ENCODE data around the gene HEMK1. TPM values are rescaled to one million over a fixed set of nuclear protein-coding genes. Genes with fewer than 3 reads are reported as not detected.

The HEMK1 gene
- total RNA-seq, 1 donor from 2014 or later: 28.3 TPM

DNA sequence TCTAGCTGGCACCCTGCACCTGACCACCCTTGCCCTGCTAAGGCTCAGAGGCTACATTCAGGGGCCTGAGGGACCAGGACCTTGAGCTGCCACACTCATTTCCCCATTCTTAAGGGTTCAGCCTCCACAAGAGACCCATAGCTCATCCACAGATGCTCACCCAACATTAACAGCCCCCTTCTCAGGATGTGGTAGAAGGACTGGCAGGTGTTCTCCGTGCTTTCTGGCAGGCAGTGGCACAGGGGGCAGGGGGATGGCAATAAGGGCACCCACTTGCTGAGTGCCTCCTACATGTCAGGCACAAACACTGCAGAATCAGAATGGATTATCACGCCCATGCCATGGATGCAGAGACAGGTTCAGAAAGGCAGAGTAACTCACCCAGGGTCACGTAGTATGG lies 57.1 kb downstream of the HEMK1 start:
- Histone ChIP-seq H3K9me3 (no peaks in the 10 kb centered on the region), H3K36me3 (no peaks in the 10 kb centered on the region), H3K4me3 (no peak overlapping the region), H3K4me1 (peaks cover 33% of the 10 kb centered on the region), H3K27me3 (no peaks in the 10 kb centered on the region), H3K27ac (no peak overlapping the region)
- ATAC-seq (no peak), DNase-seq (no peak)
- TF ChIP-seq, protein P1, sequence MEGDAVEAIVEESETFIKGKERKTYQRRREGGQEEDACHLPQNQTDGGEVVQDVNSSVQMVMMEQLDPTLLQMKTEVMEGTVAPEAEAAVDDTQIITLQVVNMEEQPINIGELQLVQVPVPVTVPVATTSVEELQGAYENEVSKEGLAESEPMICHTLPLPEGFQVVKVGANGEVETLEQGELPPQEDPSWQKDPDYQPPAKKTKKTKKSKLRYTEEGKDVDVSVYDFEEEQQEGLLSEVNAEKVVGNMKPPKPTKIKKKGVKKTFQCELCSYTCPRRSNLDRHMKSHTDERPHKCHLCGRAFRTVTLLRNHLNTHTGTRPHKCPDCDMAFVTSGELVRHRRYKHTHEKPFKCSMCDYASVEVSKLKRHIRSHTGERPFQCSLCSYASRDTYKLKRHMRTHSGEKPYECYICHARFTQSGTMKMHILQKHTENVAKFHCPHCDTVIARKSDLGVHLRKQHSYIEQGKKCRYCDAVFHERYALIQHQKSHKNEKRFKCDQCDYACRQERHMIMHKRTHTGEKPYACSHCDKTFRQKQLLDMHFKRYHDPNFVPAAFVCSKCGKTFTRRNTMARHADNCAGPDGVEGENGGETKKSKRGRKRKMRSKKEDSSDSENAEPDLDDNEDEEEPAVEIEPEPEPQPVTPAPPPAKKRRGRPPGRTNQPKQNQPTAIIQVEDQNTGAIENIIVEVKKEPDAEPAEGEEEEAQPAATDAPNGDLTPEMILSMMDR (IDR thresholded peaks at IDR 0.05): no peak
- intact Hi-C loops (cut with DNase I): no loop called here

DNA sequence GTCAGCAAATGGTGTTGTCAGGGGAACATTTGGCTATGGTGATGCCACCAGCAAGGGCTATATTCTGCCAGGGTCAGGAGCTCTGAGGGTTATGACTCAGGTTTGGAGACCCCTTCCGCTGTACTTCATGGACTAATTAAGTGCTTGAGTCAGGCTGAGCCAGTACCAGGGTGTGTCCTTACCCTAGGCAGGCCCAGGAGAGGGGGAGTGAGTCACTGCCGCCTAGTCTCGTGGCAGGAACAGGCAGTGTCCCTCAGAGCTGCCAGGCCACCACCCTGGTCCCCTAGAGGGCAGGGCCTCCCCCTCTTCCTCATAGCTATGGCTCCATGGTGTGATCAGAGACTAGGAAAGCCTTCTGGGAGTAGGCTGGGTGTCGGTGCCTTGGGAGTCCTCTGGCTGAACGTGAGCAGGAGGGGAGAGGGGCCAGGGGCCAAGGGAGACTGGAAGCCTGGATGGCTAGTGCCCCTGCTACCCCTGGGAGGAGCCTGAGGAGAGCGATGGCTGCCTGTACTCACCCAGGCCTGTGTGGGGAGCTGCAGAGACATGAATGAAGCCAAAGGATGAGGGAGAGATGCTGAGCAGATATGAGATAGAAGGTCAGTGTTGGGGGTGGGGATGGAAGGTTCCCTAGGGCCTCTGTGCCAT lies 58.2 kb downstream of the HEMK1 start:
- peak; percentile 86 for DNase-seq
- Histone ChIP-seq H3K27ac (no peak overlapping the region), H3K4me3 (no peak overlapping the region), H3K4me1 (peaks cover 33% of the 10 kb centered on the region), H3K36me3 (no peaks in the 10 kb centered on the region), H3K27me3 (no peaks in the 10 kb centered on the region), H3K9me3 (no peaks in the 10 kb centered on the region)
- intact Hi-C loops (cut with DNase I): no loop called here
- ATAC-seq: peak; percentile 92
- TF ChIP-seq, protein P1 (IDR thresholded peaks at IDR 0.05): no peak

DNA sequence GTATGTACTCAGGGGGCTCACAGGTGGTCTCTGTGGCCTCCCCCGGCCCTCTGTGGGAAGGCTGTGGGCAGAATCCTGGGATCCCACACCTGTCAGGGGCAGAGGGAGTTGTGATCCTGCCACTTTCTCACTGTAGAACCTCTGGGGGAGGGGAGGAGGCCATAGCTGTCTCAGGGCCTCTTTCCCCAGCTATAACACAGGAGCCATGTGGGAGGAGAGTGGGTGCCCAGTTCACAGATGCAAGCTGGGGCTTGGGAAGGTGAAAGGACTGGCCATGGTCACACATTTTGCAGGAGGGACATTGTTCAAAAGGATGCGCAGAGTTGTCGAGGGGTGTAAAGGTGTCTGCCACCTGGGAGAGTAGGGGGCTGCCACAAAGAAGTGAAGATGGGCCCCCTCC lies 59.3 kb downstream of the HEMK1 start:
- ATAC-seq (no peak), DNase-seq (no peak)
- intact Hi-C loops (cut with DNase I): no loop called here
- no peaks in the 10 kb centered on the region for H3K9me3 ChIP-seq
- peaks cover 25% of the 10 kb centered on the region for H3K4me1 ChIP-seq
- no peaks in the 10 kb centered on the region for H3K36me3 ChIP-seq
- no peaks in the 10 kb centered on the region for H3K27me3 ChIP-seq
- no peak overlapping the region for H3K4me3 ChIP-seq
- H3K27ac ChIP-seq: no peak overlapping the region
- TF ChIP-seq, protein P1 (IDR thresholded peaks at IDR 0.05): no peak

DNA sequence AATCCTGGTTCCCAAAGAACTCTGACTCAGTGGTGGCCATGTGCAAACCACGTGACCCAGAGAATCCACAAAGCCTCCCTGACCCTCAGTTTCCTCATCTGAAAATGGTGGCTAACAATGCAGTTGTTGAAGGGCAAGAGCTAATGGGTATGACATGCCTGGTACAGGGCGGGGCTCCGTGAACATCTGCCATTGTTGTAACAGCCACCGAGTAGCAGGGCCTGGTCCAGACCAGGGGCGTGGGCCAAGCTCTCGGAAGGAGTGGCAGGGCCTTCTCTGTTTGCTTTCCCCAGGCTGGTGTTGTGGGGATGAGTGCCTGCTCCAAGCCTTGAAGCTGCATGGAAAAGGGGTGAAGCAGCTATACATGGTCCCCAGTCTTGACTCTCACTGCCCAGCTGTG lies 61.1 kb downstream of the HEMK1 start:
- TF ChIP-seq, protein P1 (IDR thresholded peaks at IDR 0.05): no peak
- ATAC-seq (no peak), DNase-seq (no peak)
- H3K27ac ChIP-seq: no peak overlapping the region
- no peaks in the 10 kb centered on the region for H3K27me3 ChIP-seq
- no peak overlapping the region for H3K4me3 ChIP-seq
- intact Hi-C loops (cut with DNase I): no loop called here
- H3K36me3 ChIP-seq: no peaks in the 10 kb centered on the region
- H3K9me3 ChIP-seq: no peaks in the 10 kb centered on the region
- H3K4me1 ChIP-seq: peaks cover 7% of the 10 kb centered on the region

DNA sequence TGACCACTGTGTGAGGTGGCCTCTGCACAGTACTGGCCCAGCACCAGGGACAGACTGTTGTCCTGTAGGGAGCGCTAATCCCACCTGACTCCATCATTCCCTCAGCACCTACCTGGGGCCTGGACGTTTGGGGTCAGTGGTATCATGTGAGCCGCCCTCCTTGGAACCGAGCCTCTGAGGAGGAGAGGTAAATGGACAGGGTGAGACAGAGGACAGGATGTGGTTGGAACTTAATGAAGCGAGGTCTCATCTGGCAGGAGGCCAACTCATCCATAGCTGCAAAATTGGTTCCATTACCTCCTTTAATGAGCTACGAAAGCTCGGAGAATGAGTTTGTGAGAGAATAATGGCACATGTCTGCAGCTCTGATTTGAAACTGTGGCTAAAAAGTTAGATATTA lies 61.6 kb downstream of the HEMK1 start:
- Histone ChIP-seq H3K4me3 (no peak overlapping the region), H3K27ac (no peak overlapping the region), H3K4me1 (peaks cover 7% of the 10 kb centered on the region), H3K9me3 (no peaks in the 10 kb centered on the region), H3K36me3 (no peaks in the 10 kb centered on the region), H3K27me3 (no peaks in the 10 kb centered on the region)
- ATAC-seq: no peak
- TF ChIP-seq, protein P1 (IDR thresholded peaks at IDR 0.05): no peak
- no peak for DNase-seq
- intact Hi-C loops (cut with DNase I): no loop called here

DNA sequence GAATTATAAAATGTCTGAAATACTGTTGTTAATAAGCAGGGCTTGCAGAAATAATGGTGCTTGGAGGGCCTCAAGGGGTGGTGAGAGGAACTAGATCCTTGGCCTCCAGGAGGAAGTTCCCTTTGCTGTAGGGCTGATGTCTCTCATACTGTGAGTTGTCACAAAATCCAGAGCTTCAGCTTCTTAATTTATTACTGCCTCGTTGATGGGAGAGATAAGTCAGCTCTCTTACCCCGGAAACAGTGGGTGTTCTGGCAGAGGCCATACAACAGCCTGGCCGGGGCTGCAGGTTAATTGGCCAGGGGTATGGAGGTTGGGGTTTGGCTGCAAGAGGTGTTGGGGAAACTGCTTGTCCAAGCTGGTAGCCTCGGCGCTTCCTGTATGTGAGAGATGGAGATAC lies 63.1 kb downstream of the HEMK1 start:
- DNase-seq (no peak), ATAC-seq (peak; percentile 41)
- Histone ChIP-seq H3K4me3 (no peak overlapping the region), H3K27ac (no peak overlapping the region), H3K27me3 (no peaks in the 10 kb centered on the region), H3K36me3 (no peaks in the 10 kb centered on the region), H3K4me1 (peaks cover 12% of the 10 kb centered on the region), H3K9me3 (no peaks in the 10 kb centered on the region)
- TF ChIP-seq, protein P1 (IDR thresholded peaks at IDR 0.05): no peak
- intact Hi-C loops (cut with DNase I): no loop called here

Measured in upper lobe of right lung (tissue), 1 donor.